Measurements from ENCODE around the gene F2.

F2 gene

DNA sequence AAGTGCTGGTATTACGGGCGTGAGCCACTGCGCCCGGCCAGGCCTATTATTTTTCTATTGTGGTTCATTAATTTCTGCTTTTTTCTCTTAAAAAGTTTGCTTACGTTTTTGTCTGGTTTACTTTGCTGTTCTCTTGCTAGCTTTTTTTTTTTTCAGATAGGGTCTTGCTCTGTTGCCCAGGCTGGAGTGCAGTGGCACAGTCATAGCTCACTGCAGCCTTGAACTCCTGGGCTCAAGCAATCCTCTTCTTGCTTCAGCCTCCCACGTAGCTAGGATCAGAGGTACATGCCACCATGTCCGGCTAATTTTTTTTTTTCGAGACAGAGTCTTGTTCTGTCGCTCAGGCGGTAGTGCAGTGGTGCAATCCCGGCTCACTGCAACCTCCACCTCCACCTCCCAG lies 18.7 kb downstream of the F2 start:
- no peak for DNase-seq (ENCODE audit: low read depth)
- no peak for TF ChIP-seq POLR2A (IDR thresholded peaks at IDR 0.05; ENCODE audit: extremely low read depth, insufficient read length)
- TF ChIP-seq, protein P1, sequence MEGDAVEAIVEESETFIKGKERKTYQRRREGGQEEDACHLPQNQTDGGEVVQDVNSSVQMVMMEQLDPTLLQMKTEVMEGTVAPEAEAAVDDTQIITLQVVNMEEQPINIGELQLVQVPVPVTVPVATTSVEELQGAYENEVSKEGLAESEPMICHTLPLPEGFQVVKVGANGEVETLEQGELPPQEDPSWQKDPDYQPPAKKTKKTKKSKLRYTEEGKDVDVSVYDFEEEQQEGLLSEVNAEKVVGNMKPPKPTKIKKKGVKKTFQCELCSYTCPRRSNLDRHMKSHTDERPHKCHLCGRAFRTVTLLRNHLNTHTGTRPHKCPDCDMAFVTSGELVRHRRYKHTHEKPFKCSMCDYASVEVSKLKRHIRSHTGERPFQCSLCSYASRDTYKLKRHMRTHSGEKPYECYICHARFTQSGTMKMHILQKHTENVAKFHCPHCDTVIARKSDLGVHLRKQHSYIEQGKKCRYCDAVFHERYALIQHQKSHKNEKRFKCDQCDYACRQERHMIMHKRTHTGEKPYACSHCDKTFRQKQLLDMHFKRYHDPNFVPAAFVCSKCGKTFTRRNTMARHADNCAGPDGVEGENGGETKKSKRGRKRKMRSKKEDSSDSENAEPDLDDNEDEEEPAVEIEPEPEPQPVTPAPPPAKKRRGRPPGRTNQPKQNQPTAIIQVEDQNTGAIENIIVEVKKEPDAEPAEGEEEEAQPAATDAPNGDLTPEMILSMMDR (IDR thresholded peaks at IDR 0.05; ENCODE audit: low read depth, low read length), result no peak
- no peak for TF ChIP-seq MYC (IDR thresholded peaks at IDR 0.05; ENCODE audit: low read depth, low read length)
- TF ChIP-seq, protein P2, sequence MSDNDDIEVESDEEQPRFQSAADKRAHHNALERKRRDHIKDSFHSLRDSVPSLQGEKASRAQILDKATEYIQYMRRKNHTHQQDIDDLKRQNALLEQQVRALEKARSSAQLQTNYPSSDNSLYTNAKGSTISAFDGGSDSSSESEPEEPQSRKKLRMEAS (IDR thresholded peaks at IDR 0.05; ENCODE audit: low read depth, low read length), result no peak
- no peak overlapping the region for H3K4me3 ChIP-seq (ENCODE audit: low read depth, low read length)

DNA sequence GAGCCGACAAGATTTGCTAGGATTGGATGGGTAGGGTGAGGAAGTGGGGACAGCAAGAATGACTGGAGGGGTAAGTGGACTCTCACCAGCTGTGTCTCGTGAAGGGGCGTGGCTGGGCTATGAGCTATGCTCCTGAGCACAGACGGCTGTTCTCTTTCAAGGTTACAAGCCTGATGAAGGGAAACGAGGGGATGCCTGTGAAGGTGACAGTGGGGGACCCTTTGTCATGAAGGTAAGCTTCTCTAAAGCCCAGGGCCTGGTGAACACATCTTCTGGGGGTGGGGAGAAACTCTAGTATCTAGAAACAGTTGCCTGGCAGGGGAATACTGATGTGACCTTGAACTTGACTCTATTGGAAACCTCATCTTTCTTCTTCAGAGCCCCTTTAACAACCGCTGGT lies 19.9 kb downstream of the F2 start:
- no peak overlapping the region for H3K4me3 ChIP-seq (ENCODE audit: low read depth, low read length)
- DNase-seq (ENCODE audit: low read depth), result no peak
- TF ChIP-seq MYC (IDR thresholded peaks at IDR 0.05; ENCODE audit: low read depth, low read length), result no peak
- TF ChIP-seq POLR2A (IDR thresholded peaks at IDR 0.05; ENCODE audit: extremely low read depth, insufficient read length), result no peak
- TF ChIP-seq, protein P1 (IDR thresholded peaks at IDR 0.05; ENCODE audit: low read depth, low read length), result no peak
- TF ChIP-seq, protein P2 (IDR thresholded peaks at IDR 0.05; ENCODE audit: low read depth, low read length), result no peak

DNA sequence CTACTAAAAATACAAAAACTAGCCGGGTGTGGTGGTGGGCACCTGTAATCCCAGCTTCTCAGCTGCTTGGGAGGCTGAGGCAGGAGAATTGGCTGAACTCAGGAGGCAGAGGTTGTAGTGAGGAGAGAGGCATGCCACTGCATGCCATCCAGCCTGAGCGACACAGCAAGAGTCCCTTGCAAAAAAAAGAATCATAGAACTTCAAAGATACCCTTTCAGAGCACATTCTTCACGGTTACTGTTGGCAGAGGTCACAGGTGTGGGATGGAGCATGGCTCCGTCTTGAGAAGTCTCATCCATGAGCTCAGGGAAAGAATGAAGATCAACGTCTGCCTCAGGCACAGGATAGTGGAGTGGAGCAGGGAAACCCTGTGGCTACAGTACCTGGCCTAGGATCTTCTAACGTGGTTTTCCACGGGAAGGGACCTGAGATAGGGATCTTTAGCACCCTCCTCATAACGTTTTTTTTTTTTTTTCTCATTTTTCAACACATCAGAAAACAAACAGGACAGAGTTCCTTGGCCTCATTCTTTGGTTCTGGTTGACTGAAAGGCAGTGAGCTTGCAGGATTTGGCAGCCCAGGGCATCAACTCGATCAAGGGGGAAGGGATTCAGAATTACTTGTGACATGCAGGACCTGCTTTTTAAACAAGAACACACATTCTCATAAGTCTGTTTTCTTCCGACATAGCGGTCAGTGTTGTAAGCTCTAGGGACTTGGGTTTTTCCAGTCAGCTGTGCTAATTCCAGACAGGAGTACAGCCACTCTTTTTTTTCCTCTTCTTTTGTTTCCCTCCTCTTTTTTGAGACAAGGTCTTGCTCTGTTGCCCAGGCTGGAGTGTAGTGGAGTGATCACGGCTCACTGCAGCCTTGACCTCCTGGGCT lies 22.8 kb downstream of the F2 start:
- DNase-seq (ENCODE audit: low read depth), result no peak
- TF ChIP-seq MYC (IDR thresholded peaks at IDR 0.05; ENCODE audit: low read depth, low read length), result no peak
- TF ChIP-seq, protein P2 (IDR thresholded peaks at IDR 0.05; ENCODE audit: low read depth, low read length), result no peak
- TF ChIP-seq, protein P1 (IDR thresholded peaks at IDR 0.05; ENCODE audit: low read depth, low read length), result no peak
- no peak for TF ChIP-seq POLR2A (IDR thresholded peaks at IDR 0.05; ENCODE audit: extremely low read depth, insufficient read length)
- no peak overlapping the region for H3K4me3 ChIP-seq (ENCODE audit: low read depth, low read length)

DNA sequence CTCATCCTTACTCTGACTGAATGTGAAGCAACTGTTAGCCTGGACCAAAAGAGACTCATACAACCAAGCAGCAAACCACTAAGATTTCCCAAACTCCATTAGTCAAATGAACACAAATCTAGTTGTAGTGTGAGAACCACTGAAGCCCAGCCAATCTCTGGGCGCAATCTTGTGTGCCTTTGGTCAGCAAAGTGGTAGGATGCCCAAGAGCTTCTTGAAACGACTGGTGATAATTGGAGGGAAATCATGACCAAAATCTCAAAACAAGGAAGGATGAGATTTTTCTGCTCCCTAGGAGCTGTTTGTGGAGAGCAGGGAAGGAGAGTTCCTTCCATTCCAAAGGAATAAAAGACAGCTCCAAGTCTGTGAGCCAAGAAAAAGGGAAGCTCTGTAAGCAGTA lies 24.0 kb downstream of the F2 start:
- TF ChIP-seq, protein P1 (IDR thresholded peaks at IDR 0.05; ENCODE audit: low read depth, low read length), result no peak
- TF ChIP-seq, protein P2 (IDR thresholded peaks at IDR 0.05; ENCODE audit: low read depth, low read length), result no peak
- no peak for TF ChIP-seq MYC (IDR thresholded peaks at IDR 0.05; ENCODE audit: low read depth, low read length)
- TF ChIP-seq POLR2A (IDR thresholded peaks at IDR 0.05; ENCODE audit: extremely low read depth, insufficient read length), result no peak
- no peak overlapping the region for H3K4me3 ChIP-seq (ENCODE audit: low read depth, low read length)
- no peak for DNase-seq (ENCODE audit: low read depth)

DNA sequence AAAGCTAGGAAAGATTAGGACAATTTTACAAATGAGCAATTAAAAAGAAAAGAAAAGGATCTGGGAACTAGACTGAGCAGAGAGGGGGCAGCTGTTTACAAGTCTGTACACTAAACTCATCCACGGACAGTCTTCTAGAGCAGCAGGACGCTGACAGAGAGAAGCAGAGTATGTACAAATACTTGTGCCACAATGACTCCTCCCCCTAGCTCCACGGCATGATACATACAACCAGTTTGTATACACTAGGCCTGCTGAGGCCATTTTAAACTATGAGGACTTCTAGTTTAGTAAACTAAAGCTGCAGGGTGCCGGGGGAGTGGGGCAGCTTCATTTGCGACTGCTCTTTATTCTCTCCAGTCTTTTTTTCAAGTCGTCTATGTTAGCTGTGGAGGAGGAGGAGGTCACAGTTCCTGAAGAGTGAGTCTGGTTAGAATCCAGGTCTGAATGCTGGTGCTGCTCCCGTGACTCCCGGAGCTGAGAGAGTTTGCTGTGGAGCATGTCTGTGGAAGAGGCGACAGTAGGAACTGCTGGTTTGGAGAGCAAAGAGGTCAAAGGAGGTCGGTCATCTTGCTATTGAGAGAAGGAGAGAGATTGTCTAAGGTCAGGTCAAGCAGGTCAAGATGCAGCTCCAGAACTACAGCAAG lies 24.8 kb downstream of the F2 start:
- H3K4me3 ChIP-seq (ENCODE audit: low read depth, low read length), result no peak overlapping the region
- TF ChIP-seq, protein P2 (IDR thresholded peaks at IDR 0.05; ENCODE audit: low read depth, low read length), result no peak
- TF ChIP-seq POLR2A (IDR thresholded peaks at IDR 0.05; ENCODE audit: extremely low read depth, insufficient read length) (no peak), MYC (IDR thresholded peaks at IDR 0.05; ENCODE audit: low read depth, low read length) (no peak)
- TF ChIP-seq, protein P1 (IDR thresholded peaks at IDR 0.05; ENCODE audit: low read depth, low read length), result no peak
- DNase-seq (ENCODE audit: low read depth), result no peak
